Lung (tissue), 12 donors: ENCODE results near the gene HDAC1. TPM values are rescaled to one million over a fixed set of nuclear protein-coding genes. Genes with fewer than 3 reads are reported as not detected.

Source experiments
- ATAC-seq: fragments of 200-7000 bp; cut with Tn5 transposase; one replicate; pipeline ENCODE4 v1.9.1; 2020; ENCODE audit warnings: moderate number of reproducible peaks; ENCODE audit not compliant: insufficient read depth, low FRiP score
- DNase-seq, 3 donors: peaks; one replicate each; pipeline ENCODE4 v3.0.0-alpha.2; 2013 to 2017
- H3K27ac ChIP-seq, 2 donors: one replicate each; pipeline ENCODE4 v1.5.1; 2013; ENCODE audit warnings: mild to moderate bottlenecking in 2 of 2, moderate library complexity in 2 of 2, control low read depth in 1 of 2, inconsistent platforms in 1 of 2, low read depth in 1 of 2, low read length in 1 of 2
- H3K27me3 ChIP-seq, 3 donors: one replicate each; pipeline ENCODE4 v1.5.1; 2013; ENCODE audit warnings: low read length in 2 of 3; ENCODE audit not compliant: control insufficient read depth in 3 of 3, insufficient read depth in 3 of 3
- H3K36me3 ChIP-seq, 4 donors: one replicate each; pipeline ENCODE4 v1.5.1; 2013; ENCODE audit warnings: low read length in 4 of 4, mild to moderate bottlenecking in 1 of 4, moderate library complexity in 1 of 4; ENCODE audit not compliant: control insufficient read depth in 4 of 4, insufficient read depth in 4 of 4
- H3K4me1 ChIP-seq, 5 donors: one replicate each; pipeline ENCODE4 v1.5.1; 2013; ENCODE audit warnings: low read length in 5 of 5, mild to moderate bottlenecking in 2 of 5, moderate library complexity in 1 of 5; ENCODE audit not compliant: control insufficient read depth in 5 of 5, insufficient read depth in 5 of 5
- H3K4me3 ChIP-seq: one replicate; pipeline ENCODE4 v1.5.1; 2013; ENCODE audit warnings: mild to moderate bottlenecking, control low read depth, moderate library complexity
- H3K9ac ChIP-seq, 2 donors: one replicate each; pipeline ENCODE4 v1.5.1; 2013; ENCODE audit warnings: low read length in 2 of 2, control low read depth in 1 of 2; ENCODE audit not compliant: insufficient read depth in 1 of 2
- H3K9me3 ChIP-seq, 4 donors: one replicate each; pipeline ENCODE4 v1.5.1; 2013; ENCODE audit warnings: low read length in 3 of 4, mild to moderate bottlenecking in 1 of 4, moderate library complexity in 1 of 4; ENCODE audit not compliant: control insufficient read depth in 4 of 4, insufficient read depth in 3 of 4
- WGBS, 2 donors: extraction: QIAGEN DNeasy Blood & Tissue Kit; methylation state at CpG; one replicate each; pipeline ENCODE4 v1.1.7; 2013; 5-methylcytosine and 5-hydroxymethylcytosine counted together
- polyA plus RNA-seq, 2 donors: library from polyadenylated mRNA; stranded (reverse); fragments of 200-250 nt; gene quantifications; one replicate each; pipeline ENCODE4 v1.2.1, GENCODE V29; 2013
- total RNA-seq, 2 donors: library from RNA; depleted of rRNA in 1 of 2; stranded (reverse); fragments of >200 nt in 1 of 2; gene quantifications; one replicate each; pipeline ENCODE4 v1.2.1, GENCODE V29; 2014 to 2021
- TF ChIP-seq, protein P1 (sequence below): IDR thresholded peaks from 2 replicates; pipeline ENCODE4 v1.5.1; 2012; ENCODE audit warnings: mild to moderate bottlenecking; ENCODE audit errors: control extremely low read depth, extremely low read depth
- donor health status: control.
- donor health status: control.
- donor health status: Bipolar disorder and iron deficiency.
- donor health status: healthy.
- donor health status: DM: yes; HTN: yes; CAD: no.

The HDAC1 gene
- total and polyA plus RNA-seq, 4 donors, result 47.3 to 90.4 (median 72.5) TPM

DNA sequence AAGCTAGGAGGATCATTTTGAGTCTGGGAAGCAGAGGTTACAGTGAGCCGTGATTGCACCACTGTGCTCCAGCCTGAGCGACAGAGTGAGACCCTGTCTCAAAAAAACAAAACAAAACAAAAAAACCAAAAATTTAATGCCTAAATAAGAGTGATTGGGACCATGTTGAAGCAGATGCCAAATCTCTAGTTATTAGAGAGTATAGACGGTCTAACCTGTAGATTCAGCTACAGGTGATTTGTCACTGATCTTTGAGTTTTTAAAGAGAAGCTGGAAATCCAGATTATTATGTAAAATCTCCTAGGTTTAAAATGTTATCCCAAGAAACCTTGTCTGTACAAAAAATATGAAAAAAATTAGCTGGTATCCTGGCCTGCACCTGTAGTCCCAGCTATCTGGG is 11.5 kb downstream of the HDAC1 start:
- peaks cover 14 to 22% (median 19%) of the 10 kb centered on the region in 4 donors for H3K36me3 ChIP-seq
- H3K27ac ChIP-seq, result no peak overlapping the region
- no peaks in the 10 kb centered on the region for H3K9me3 ChIP-seq
- no peak overlapping the region for H3K4me3 ChIP-seq
- TF ChIP-seq, protein P1, sequence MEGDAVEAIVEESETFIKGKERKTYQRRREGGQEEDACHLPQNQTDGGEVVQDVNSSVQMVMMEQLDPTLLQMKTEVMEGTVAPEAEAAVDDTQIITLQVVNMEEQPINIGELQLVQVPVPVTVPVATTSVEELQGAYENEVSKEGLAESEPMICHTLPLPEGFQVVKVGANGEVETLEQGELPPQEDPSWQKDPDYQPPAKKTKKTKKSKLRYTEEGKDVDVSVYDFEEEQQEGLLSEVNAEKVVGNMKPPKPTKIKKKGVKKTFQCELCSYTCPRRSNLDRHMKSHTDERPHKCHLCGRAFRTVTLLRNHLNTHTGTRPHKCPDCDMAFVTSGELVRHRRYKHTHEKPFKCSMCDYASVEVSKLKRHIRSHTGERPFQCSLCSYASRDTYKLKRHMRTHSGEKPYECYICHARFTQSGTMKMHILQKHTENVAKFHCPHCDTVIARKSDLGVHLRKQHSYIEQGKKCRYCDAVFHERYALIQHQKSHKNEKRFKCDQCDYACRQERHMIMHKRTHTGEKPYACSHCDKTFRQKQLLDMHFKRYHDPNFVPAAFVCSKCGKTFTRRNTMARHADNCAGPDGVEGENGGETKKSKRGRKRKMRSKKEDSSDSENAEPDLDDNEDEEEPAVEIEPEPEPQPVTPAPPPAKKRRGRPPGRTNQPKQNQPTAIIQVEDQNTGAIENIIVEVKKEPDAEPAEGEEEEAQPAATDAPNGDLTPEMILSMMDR, result no peak
- ATAC-seq, result no peak
- H3K4me1 ChIP-seq, result peaks cover 0 to 11% (median 0%) of the 10 kb centered on the region in 5 donors
- 94 to 98% methylated on average over 3 of the region's 3 CpGs for WGBS, 2 donors
- DNase-seq, result no peak
- no peaks in the 10 kb centered on the region for H3K27me3 ChIP-seq
- no peak overlapping the region for H3K9ac ChIP-seq

DNA sequence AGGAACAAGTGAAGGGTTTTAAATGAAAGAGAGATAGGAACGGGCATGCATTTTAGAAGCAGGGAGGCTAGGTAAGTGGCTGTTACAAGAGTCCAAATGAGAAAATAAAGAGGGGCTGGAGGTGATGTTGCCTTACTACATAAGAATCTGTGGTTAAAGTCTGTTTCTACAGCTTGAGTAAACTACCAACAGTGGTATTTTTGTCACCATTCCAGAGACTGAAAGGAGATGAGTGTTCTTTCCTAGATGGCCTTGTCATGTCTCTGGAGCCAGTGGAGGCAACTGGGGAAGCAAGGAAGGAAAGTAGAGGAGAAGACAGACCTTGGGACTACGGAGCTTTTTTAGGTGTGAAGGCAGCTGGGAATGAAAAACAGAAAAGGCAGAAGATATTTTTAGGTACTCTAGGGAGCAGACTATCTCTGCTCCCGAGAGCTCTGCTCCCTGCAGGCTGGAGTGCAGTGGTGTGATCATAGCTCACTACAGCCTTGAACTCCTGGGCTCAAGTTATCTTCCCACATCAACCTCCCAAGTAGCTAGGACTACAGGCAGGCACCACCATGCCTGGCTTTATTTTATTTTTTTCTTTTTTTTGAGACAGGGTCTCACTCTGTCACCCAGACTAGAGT is 12.2 kb downstream of the HDAC1 start:
- DNase-seq, result no peak
- H3K9me3 ChIP-seq, result no peaks in the 10 kb centered on the region
- WGBS, 2 donors, result 91 to 96% methylated on average over 3 of the region's 3 CpGs
- H3K36me3 ChIP-seq, result peaks cover 16 to 22% (median 19%) of the 10 kb centered on the region in 4 donors
- H3K9ac ChIP-seq, result no peak overlapping the region
- TF ChIP-seq, protein P1, result no peak
- no peaks in the 10 kb centered on the region for H3K27me3 ChIP-seq
- no peak overlapping the region for H3K27ac ChIP-seq
- no peak for ATAC-seq
- H3K4me3 ChIP-seq, result no peak overlapping the region
- peaks cover 0 to 11% (median 0%) of the 10 kb centered on the region in 5 donors for H3K4me1 ChIP-seq

DNA sequence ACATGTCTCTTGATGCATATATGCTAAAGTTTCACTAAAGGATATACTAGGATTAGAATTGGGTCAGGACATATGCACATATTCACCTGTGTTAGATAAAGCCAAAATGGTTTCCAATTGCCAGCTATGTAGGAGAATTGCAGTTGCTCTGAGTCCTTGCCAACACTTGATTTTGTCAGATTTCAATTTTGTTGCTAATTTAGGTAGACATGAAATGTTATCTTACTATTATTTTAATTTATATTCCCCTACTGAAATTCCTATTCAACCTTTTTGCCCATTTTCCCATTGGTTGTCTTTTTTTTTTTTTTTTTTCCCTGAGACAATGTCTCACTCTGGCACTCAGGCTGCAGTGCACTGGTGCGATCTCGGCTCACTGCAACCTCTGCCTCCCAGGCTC is 13.4 kb downstream of the HDAC1 start:
- Histone ChIP-seq H3K9ac (no peak overlapping the region), H3K9me3 (no peaks in the 10 kb centered on the region), H3K4me1 (peaks cover 0 to 11% (median 0%) of the 10 kb centered on the region in 5 donors), H3K36me3 (peaks cover 15 to 22% (median 19%) of the 10 kb centered on the region in 4 donors), H3K27me3 (no peaks in the 10 kb centered on the region), H3K4me3 (no peak overlapping the region), H3K27ac (no peak overlapping the region)
- TF ChIP-seq, protein P1, result no peak
- 98 to 99% methylated on average over 2 of the region's 2 CpGs for WGBS, 2 donors
- no peak for DNase-seq
- no peak for ATAC-seq

DNA sequence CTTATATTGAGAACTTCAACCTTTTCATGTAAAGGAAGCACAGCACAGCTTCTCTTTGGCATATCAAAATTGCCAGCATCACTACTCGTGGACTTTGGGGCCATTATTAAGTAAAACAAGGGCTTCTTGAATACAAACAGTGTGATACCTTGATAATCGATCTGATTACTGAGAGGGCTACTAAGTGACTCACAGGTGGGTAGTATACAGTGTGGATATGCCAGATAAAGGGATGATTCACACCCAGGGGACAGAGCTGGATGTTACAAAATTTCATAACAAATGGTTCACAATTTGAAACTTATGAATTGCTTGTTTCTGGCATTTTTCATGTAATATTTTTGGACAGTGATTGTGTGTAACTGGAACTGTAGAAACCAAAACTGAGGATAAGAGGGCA is 15.4 kb downstream of the HDAC1 start:
- peaks cover 15 to 22% (median 19%) of the 10 kb centered on the region in 4 donors for H3K36me3 ChIP-seq
- H3K4me3 ChIP-seq, result no peak overlapping the region
- no peaks in the 10 kb centered on the region for H3K27me3 ChIP-seq
- DNase-seq (no peak), ATAC-seq (no peak)
- H3K9me3 ChIP-seq, result no peaks in the 10 kb centered on the region
- TF ChIP-seq, protein P1, result no peak
- no peak overlapping the region for H3K27ac ChIP-seq
- peaks cover 0 to 11% (median 4%) of the 10 kb centered on the region in 5 donors for H3K4me1 ChIP-seq
- WGBS, 2 donors, result 79 to 96% methylated on average over 2 of the region's 2 CpGs
- H3K9ac ChIP-seq, result no peak overlapping the region
